Hematopoietic multipotent progenitor cell treated with erythropoietin and hydrocortisone succinate and interleukin-3 and kit ligand, for 6 days (in vitro differentiated cells): ENCODE results near the gene L3MBTL1.
"Not testable (repeated sequence)": the region's sequence is repeated elsewhere in the genome, so short reads cannot be mapped to it uniquely, and the experiment has no call there.

ENCODE experiments used
- DNase-seq: peaks from one replicate; pipeline ENCODE4 v3.0.0-alpha.2; 2015

The L3MBTL1 gene

GRCh38 chr20:43560974-43561373 is 53.5 kb downstream of the L3MBTL1 start:
- no peak for DNase-seq

- peak; percentile 62 for DNase-seq
Observed at GRCh38 chr20:43563429-43563828, 55.9 kb downstream of the L3MBTL1 start.

GRCh38 chr20:43563991-43564390 is 56.5 kb downstream of the L3MBTL1 start:
- no peak for DNase-seq

- no peak for DNase-seq
Observed at GRCh38 chr20:43564455-43564854, 57.0 kb downstream of the L3MBTL1 start.

GRCh38 chr20:43564993-43565757 is 57.7 kb downstream of the L3MBTL1 start:
- DNase-seq: no peak

GRCh38 chr20:43565758-43566104 is 58.2 kb downstream of the L3MBTL1 start:
- DNase-seq: no peak

GRCh38 chr20:43567477-43567876 is 60.0 kb downstream of the L3MBTL1 start:
- no peak for DNase-seq

GRCh38 chr20:43568706-43569105 is 61.2 kb downstream of the L3MBTL1 start:
- no peak for DNase-seq

- DNase-seq: no peak
Observed at GRCh38 chr20:43569282-43569681, 61.8 kb downstream of the L3MBTL1 start.

GRCh38 chr20:43570496-43570895 is 63.0 kb downstream of the L3MBTL1 start:
- no peak for DNase-seq

GRCh38 chr20:43571310-43571709 is 63.8 kb downstream of the L3MBTL1 start:
- no peak for DNase-seq

GRCh38 chr20:43571771-43572170 is 64.3 kb downstream of the L3MBTL1 start:
- DNase-seq: no peak

GRCh38 chr20:43572891-43573290 is 65.4 kb downstream of the L3MBTL1 start:
- DNase-seq: no peak

GRCh38 chr20:43576108-43576507 is 68.6 kb downstream of the L3MBTL1 start:
- no peak for DNase-seq

GRCh38 chr20:43579861-43580793 is 72.6 kb downstream of the L3MBTL1 start:
- DNase-seq: peak; percentile 85

GRCh38 chr20:43583133-43583864 is 75.8 kb downstream of the L3MBTL1 start:
- DNase-seq: peak; percentile 22

- DNase-seq: peak; percentile 99
Observed at GRCh38 chr20:43583982-43584432, 76.5 kb downstream of the L3MBTL1 start.

- DNase-seq: no peak
Observed at GRCh38 chr20:43584448-43585136, 77.1 kb downstream of the L3MBTL1 start.

GRCh38 chr20:43586641-43587040 is 79.1 kb downstream of the L3MBTL1 start:
- DNase-seq: no peak

GRCh38 chr20:43588526-43588925 is 81.0 kb downstream of the L3MBTL1 start:
- not testable (repeated sequence) for DNase-seq

- DNase-seq: no peak
Observed at GRCh38 chr20:43590036-43590391, 82.5 kb downstream of the L3MBTL1 start.
